Motor neuron (in vitro differentiated cells): ENCODE measurements around the gene GPC3. TPM values are rescaled to one million over a fixed set of nuclear protein-coding genes. Genes with fewer than 3 reads are reported as not detected.

ENCODE experiments used
- ATAC-seq, 8 experiments: fragments of 200-7000 bp; cut with Tn5 transposase; replicated peaks in 6 of 8; 2 replicates each; pipeline ENCODE4 v1.8.0; 2021; ENCODE audit warnings: mild to moderate bottlenecking in 8 of 8, moderate library complexity in 8 of 8
- H3K27ac ChIP-seq, 2 donors: fragments of 250-450 bp; sonication (Bioruptor Pico); 2 replicates each; pipeline ENCODE4 v1.9.0; 2021; ENCODE audit warnings: antibody characterized with exemption in 2 of 2, mild to moderate bottlenecking in 2 of 2, moderate library complexity in 1 of 2
- H3K4me1 ChIP-seq, 2 donors: fragments of 250-450 bp; sonication (Bioruptor Pico); replicated peaks in 1 of 2; 2 replicates each; pipeline ENCODE4 v1.6.1; 2021; ENCODE audit warnings: antibody characterized with exemption in 2 of 2, mild to moderate bottlenecking in 2 of 2, moderate library complexity in 1 of 2
- H3K4me3 ChIP-seq, 5 donors: fragments of 250-450 bp; sonication (Bioruptor Pico); 2 replicates each; pipeline ENCODE4 v1.9.0; 2021; ENCODE audit warnings: antibody characterized with exemption in 5 of 5, mild to moderate bottlenecking in 5 of 5, moderate library complexity in 4 of 5
- WGBS, 10 experiments: fragments of 450-650 bp; shearing (Covaris generic); methylation state at CpG; one replicate each; pipeline ENCODE4 v1.0.0; 2022; 5-methylcytosine and 5-hydroxymethylcytosine counted together
- in situ Hi-C, 9 experiments: fragments of 400-800 bp; cut with MboI; loops; one replicate each; pipeline ENCODE4 v1.15.0; 2021; ENCODE audit warnings: low sequenced_read_pairs in 9 of 9, low pct_unique_long_range_greater_than_20kb in 2 of 9; ENCODE audit not compliant: unreplicated experiment in 9 of 9
- total RNA-seq, 8 experiments: library from RNA; unstranded; fragments of 300-600 nt; gene quantifications; 2 replicates each; pipeline versions ENCODE4 v1.2.3 to v1.2.4, GENCODE V29; 2022

GPC3 gene
- total RNA-seq, 8 experiments from 2014 or later, result 2.7 to 92.2 (median 3.6) TPM; not detected in 3

DNA sequence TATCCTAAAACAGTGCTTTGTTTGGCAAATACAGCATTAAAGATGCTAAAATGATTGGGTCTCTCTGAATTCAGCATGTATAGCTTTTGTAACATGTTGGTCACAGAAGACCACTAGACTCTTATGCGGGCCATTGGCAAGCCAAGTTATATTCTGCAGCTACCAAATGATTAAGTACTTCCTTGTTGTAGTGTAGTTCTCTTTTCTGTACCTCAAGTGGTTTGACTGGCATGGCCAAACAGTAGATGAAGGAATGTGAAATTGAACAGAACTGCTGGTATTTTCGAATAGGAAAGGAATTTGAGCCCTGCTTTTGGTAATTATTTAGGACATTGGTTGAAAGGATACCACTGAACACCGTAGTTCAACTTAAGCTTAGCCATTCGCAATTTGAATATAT lies 376.2 kb downstream of the GPC3 start:
- WGBS, 10 experiments, result 0 to 100% (median 66%) methylated on average over 1 to 4 of the region's 4 CpGs; no CpG with 5 or more reads in 3 of the 10 experiments
- Histone ChIP-seq H3K27ac (no peak overlapping the region), H3K4me1 (no peaks in the 10 kb centered on the region), H3K4me3 (no peak overlapping the region)
- in situ Hi-C loops, result no loop called here
- ATAC-seq, result no peak

- Histone ChIP-seq H3K4me1 (no peaks in the 10 kb centered on the region), H3K27ac (no peak overlapping the region), H3K4me3 (no peak overlapping the region)
- WGBS, 10 experiments, result 25 to 100% (median 92%) methylated on average over 1 of the region's 2 CpGs; no CpG with 5 or more reads in 4 of the 10 experiments
- in situ Hi-C loops, result no loop called here
- ATAC-seq, result peak in 1 of 8 experiments; percentile 75
Measured at GRCh38 chrX:133608406-133608805, 377.0 kb downstream of the GPC3 start.

- ATAC-seq, result no peak
- in situ Hi-C loops, result no loop called here
- Histone ChIP-seq H3K4me3 (no peak overlapping the region), H3K4me1 (no peaks in the 10 kb centered on the region), H3K27ac (no peak overlapping the region)
- WGBS, 10 experiments, result 29 to 100% (median 68%) methylated on average over 1 to 4 of the region's 5 CpGs; no CpG with 5 or more reads in 6 of the 10 experiments
Measured at GRCh38 chrX:133607419-133608348, 377.7 kb downstream of the GPC3 start.

- no peak overlapping the region for H3K27ac ChIP-seq
- ATAC-seq, result no peak
- 20 to 100% (median 75%) methylated on average over 1 of the region's 1 CpG; no CpG with 5 or more reads in 7 of the 10 experiments for WGBS, 10 experiments
- H3K4me1 ChIP-seq, result no peaks in the 10 kb centered on the region
- in situ Hi-C loops, result no loop called here
- no peak overlapping the region for H3K4me3 ChIP-seq
Measured at GRCh38 chrX:133606990-133607389, 378.4 kb downstream of the GPC3 start.

DNA sequence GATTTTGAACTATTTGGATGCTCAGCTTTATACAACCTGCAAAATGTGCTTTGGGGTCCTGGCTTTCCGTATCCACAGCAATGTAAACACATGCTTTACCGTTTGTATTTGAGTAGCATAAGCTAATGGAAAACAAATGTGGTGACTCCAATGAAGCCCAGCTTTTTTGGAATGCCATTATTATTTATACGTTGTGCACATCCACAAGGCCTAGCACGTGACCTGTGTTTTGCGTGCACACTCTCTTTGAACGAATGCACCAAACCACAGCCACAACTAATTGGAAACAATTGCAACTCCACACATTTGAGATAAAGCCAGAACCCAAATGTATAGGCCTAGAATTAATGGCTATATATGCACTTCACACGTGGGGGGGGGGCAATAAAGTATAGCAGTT lies 380.6 kb downstream of the GPC3 start:
- in situ Hi-C loops, result no loop called here
- Histone ChIP-seq H3K27ac (no peak overlapping the region), H3K4me1 (no peaks in the 10 kb centered on the region), H3K4me3 (no peak overlapping the region)
- WGBS, 10 experiments, result 0 to 78% (median 53%) methylated on average over 1 to 7 of the region's 7 CpGs; no CpG with 5 or more reads in 3 of the 10 experiments
- ATAC-seq, result no peak

DNA sequence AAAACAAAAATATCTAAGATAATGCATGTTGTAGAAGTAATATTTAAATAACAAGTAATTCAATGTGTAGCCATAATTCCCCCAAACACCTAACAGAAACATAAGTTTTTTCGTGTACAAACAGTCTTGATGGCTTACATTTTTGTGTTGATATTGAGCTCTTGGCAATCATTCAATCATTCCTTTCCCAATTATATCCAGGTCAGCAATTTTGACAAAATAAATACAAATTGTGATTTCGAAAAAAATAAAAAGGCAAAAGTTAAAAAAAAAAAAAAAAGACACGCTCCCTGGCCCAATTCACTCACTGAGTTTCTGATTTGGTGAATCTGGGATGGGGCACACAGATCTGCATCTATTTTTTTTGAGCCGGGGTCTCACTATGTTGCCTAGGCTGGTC lies 382.5 kb downstream of the GPC3 start:
- 22 to 90% (median 46%) methylated on average over 1 to 4 of the region's 4 CpGs; no CpG with 5 or more reads in 4 of the 10 experiments for WGBS, 10 experiments
- H3K4me1 ChIP-seq, result no peaks in the 10 kb centered on the region
- no peak overlapping the region for H3K4me3 ChIP-seq
- no peak for ATAC-seq
- in situ Hi-C loops, result no loop called here
- no peak overlapping the region for H3K27ac ChIP-seq

- 0 to 100% (median 56%) methylated on average over 1 to 4 of the region's 4 CpGs; no CpG with 5 or more reads in 1 of the 10 experiments for WGBS, 10 experiments
- Histone ChIP-seq H3K27ac (no peak overlapping the region), H3K4me1 (no peaks in the 10 kb centered on the region), H3K4me3 (no peak overlapping the region)
- in situ Hi-C loops, result no loop called here
- no peak for ATAC-seq
Measured at GRCh38 chrX:133601116-133601515, 384.3 kb downstream of the GPC3 start.

DNA sequence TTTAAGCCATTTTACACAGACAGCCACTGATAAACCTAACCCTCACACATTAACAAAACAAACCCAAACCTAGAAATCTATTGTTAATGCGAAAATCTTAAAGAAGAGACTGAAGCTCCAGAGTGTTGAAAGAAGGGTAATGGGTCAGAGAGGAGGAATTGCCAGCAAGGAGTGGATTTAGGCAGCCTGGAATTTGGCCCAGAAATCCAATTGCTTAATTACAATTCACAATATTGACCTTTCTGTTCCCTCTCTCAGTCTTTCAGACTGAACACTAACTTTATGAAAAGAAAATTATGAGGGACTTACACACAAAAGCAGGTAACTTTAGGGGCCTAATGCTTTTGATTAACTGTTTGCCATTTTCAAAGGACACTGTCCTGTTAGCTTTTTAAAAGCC lies 384.9 kb downstream of the GPC3 start:
- no peak for ATAC-seq
- no CpG with 5 or more reads among the region's 1 CpG for WGBS, 10 experiments
- H3K4me1 ChIP-seq, result no peaks in the 10 kb centered on the region
- H3K4me3 ChIP-seq, result no peak overlapping the region
- in situ Hi-C loops, result no loop called here
- no peak overlapping the region for H3K27ac ChIP-seq

DNA sequence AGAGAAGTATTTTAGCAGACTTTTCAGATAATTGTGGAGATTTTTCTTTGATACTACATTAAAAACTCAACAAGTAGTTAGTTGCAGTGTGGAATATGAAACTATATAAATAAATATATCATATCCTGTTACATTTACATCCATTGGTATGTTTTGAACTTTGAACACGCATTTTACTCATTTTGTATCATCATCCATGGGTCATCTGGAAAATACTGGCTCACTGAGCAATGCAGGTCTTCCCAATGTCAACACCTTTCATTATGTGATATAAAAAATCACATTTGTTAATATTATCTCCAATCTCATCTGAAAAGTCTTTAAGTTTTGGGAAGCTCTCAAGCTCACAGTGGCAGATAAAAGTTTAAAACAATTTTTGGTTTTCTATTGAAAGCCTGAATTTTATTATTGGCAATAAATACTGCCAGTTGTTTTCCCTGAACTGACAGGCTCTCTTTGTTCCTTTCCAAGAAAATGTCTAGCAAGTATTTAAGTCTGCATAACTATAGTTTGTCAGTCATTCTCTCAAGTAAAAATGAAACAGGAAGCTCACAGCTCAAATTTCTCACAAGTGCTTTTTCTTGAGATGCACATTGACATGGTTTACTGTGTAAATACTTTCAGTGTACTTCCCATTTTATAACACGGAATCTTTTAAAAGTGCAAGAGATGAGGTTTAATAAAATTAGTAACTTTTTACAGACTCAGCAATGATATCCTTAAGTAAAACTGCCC lies 386.6 kb downstream of the GPC3 start:
- 0 to 90% (median 43%) methylated on average over 1 to 2 of the region's 2 CpGs; no CpG with 5 or more reads in 5 of the 10 experiments for WGBS, 10 experiments
- Histone ChIP-seq H3K4me3 (no peak overlapping the region), H3K4me1 (no peaks in the 10 kb centered on the region), H3K27ac (no peak overlapping the region)
- in situ Hi-C loops, result no loop called here
- no peak for ATAC-seq

DNA sequence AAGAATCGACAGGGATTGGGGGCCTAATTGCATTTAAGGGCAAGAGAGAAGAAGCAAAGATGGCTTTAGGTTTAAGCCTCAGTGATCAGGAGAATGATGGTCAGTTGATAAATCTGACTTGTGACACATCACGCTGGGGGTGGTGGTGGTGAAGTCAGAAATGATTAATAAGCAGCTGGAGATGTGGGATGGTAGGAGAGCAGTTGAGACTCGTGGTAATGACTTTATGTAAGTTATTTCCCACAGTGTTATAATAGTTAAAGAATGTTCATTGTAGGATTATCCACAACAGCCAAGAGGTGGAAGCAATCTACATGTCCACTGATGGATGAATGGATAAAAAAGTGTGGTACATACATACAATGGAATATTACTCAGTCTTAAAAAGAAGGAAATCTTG lies 391.2 kb downstream of the GPC3 start:
- H3K4me3 ChIP-seq, result no peak overlapping the region
- no peaks in the 10 kb centered on the region for H3K4me1 ChIP-seq
- no peak for ATAC-seq
- in situ Hi-C loops, result no loop called here
- H3K27ac ChIP-seq, result no peak overlapping the region
- WGBS, 10 experiments, result 50 to 100% (median 92%) methylated on average over 1 of the region's 3 CpGs; no CpG with 5 or more reads in 6 of the 10 experiments

GRCh38 chrX:133593531-133593930 lies 391.9 kb downstream of the GPC3 start:
- 0 to 100% (median 78%) methylated on average over 1 to 2 of the region's 5 CpGs; no CpG with 5 or more reads in 6 of the 10 experiments for WGBS, 10 experiments
- no peak overlapping the region for H3K27ac ChIP-seq
- H3K4me3 ChIP-seq, result no peak overlapping the region
- in situ Hi-C loops, result no loop called here
- no peaks in the 10 kb centered on the region for H3K4me1 ChIP-seq
- no peak for ATAC-seq

DNA sequence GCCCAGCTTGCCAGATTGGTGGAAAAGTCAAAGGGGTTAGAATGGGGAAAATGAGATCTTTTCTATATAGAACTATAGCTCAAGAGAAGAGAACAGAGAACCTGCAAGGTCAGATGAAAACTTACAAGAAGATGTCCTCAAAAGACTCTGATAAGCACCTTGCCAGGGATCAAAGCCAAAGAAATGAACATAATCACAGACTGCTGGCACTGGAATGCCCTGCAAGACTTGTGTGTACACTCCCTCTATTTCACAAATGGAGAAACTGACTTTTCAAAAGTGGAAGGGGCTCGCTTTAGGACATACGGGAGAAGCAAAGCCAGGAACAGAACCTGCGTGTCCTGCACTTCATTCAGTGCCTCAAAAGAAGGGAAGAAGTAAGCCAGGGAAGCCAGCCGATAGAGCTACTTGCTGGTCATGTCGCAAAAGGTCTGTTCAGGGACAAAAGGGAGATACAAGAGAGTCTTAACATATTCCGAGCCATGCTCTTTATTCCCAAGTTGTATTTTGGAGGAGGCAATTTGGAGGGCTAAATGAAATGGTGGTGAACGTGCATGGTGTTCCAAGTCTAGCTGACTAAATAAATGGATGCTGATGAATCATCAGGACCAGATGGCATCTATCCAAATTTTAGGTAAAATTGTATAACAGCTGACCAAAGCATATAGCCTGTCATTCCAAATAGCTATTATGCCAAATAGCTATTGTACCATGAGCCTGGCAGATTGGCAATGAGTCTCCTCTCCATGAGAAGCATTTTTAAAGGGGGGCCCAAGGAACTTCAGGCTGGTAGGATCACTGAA lies 394.5 kb downstream of the GPC3 start:
- no peak overlapping the region for H3K4me3 ChIP-seq
- no peak overlapping the region for H3K27ac ChIP-seq
- no peaks in the 10 kb centered on the region for H3K4me1 ChIP-seq
- 44 to 100% (median 95%) methylated on average over 1 to 6 of the region's 7 CpGs; no CpG with 5 or more reads in 6 of the 10 experiments for WGBS, 10 experiments
- in situ Hi-C loops, result no loop called here
- ATAC-seq, result no peak

DNA sequence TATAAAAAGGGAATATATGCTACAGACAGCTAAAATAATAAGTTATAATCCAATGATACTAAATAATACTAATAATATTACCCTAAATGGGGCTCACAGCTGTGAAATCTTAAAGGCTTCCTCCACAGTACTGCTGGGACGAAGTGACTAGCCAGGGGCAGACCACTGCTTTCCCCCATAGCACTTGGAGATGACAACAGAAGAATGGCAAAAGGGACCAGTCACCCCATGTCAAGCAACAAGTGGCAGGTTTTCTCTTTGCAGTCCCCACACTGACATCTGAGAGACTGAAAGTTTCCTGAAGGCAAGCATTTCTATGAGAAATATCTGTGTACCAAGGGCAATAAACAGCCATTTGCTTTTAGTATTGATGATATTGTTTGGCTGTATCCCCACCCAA lies 396.6 kb downstream of the GPC3 start:
- no peak for ATAC-seq
- Histone ChIP-seq H3K27ac (no peak overlapping the region), H3K4me1 (no peaks in the 10 kb centered on the region), H3K4me3 (no peak overlapping the region)
- no CpG with 5 or more reads among the region's 1 CpG for WGBS, 10 experiments
- in situ Hi-C loops, result no loop called here
